Muscle layer of duodenum (tissue), 2 donors: ENCODE measurements around the gene USH2A.

Source experiments
- H3K27ac ChIP-seq: one replicate; pipeline ENCODE4 v1.7.0; 2013; ENCODE audit warnings: mild to moderate bottlenecking, low read length
- H3K27me3 ChIP-seq: one replicate; pipeline ENCODE4 v1.7.0; 2013; ENCODE audit warnings: low read depth, mild to moderate bottlenecking, control low read depth, low read length
- H3K36me3 ChIP-seq, 2 donors: one replicate each; pipeline ENCODE4 v1.7.0; 2013; ENCODE audit warnings: low read length in 2 of 2, control low read depth in 1 of 2, mild to moderate bottlenecking in 1 of 2; ENCODE audit not compliant: insufficient read depth in 2 of 2, control insufficient read depth in 1 of 2
- H3K4me1 ChIP-seq, 2 donors: one replicate each; pipeline ENCODE4 v1.7.0; 2013; ENCODE audit warnings: low read length in 2 of 2, mild to moderate bottlenecking in 2 of 2, control low read depth in 1 of 2, moderate library complexity in 1 of 2; ENCODE audit not compliant: insufficient read depth in 2 of 2, control insufficient read depth in 1 of 2
- H3K4me3 ChIP-seq, 2 donors: one replicate each; pipeline ENCODE4 v1.7.0; 2013; ENCODE audit warnings: low read length in 2 of 2, low read depth in 1 of 2, mild to moderate bottlenecking in 1 of 2
- H3K9me3 ChIP-seq, 2 donors: one replicate each; pipeline ENCODE4 v1.7.0; 2013; ENCODE audit warnings: low read length in 2 of 2, control low read depth in 1 of 2, mild to moderate bottlenecking in 1 of 2; ENCODE audit not compliant: control insufficient read depth in 1 of 2
- donor health status: healthy.

The USH2A gene

DNA sequence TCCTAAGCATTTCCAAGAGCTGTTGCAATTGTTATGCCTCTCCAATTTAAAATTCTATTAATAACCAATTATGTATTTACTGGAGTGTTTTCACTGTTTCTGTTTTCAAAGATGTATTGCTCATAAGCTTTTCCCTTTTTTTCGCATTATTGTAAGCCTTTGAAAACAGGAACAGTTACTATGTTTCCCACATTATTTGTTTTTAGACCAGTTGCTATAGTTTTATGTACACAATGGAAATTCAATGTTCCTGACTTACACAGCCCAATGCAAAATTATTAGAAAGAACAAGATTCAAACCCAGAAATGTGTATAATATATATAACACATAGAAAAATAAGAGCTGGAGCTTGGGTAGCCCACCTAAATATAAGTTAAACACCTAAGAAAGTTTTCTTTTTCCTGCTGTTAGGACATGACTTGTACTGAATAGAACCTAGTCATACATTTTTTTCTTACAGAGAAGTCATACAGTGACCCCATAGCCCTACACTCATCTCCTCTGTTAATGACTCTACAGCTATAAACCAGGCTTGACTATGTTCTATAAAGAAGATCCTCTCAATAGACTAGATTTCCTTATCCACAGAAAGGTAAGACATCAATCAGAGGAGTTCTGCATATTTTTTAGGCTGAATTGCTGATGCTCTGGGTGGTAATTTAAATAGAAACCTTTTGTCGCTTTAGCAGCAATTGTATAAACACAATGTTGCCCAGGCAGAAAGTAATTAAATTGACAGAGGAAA is 299.6 kb downstream of the USH2A start:
- H3K4me3 ChIP-seq: no peak overlapping the region
- no peaks in the 10 kb centered on the region for H3K9me3 ChIP-seq
- no peaks in the 10 kb centered on the region for H3K36me3 ChIP-seq
- H3K27ac ChIP-seq: no peak overlapping the region
- no peaks in the 10 kb centered on the region for H3K27me3 ChIP-seq
- H3K4me1 ChIP-seq: no peaks in the 10 kb centered on the region

DNA sequence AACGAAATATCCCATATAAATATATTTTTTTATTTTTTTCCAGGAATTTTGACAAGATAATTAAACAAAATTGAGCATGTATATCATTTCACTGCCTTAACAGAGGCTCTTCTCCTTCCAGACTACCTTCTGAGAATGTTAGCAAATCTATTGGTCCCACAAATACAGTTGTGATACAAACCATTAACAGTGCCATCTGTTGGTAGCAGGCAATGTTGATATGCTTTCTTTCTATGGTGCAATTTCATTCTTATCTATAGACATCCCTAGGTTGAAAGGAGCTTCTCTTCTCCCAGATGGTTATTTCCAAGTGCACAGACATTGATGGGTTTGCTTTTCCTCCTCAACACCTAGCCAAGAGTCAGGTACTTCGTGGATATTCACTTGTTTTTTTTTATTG is 303.6 kb downstream of the USH2A start:
- Histone ChIP-seq H3K36me3 (no peaks in the 10 kb centered on the region), H3K4me3 (no peak overlapping the region), H3K27me3 (no peaks in the 10 kb centered on the region), H3K9me3 (no peaks in the 10 kb centered on the region), H3K27ac (no peak overlapping the region), H3K4me1 (no peaks in the 10 kb centered on the region)

DNA sequence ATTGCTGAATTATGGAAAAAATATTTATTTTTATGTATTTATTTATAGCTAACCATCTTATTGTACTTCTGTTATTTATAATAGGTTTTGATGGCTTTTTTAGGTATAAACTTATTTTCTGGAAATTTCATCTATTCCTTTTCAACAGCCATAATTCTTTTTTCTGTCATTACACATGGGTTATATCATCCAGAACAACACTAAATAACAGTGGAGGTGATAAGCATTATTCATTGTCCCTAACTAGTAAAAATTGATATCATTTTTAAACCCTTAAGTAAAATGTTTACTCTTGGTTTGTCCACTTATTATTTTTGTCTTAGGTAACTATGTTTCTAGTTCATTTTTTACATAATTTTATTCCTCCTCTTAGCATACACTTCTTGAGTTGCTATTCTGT is 309.1 kb downstream of the USH2A start:
- Histone ChIP-seq H3K9me3 (no peaks in the 10 kb centered on the region), H3K27me3 (no peaks in the 10 kb centered on the region), H3K36me3 (no peaks in the 10 kb centered on the region), H3K27ac (no peak overlapping the region), H3K4me3 (no peak overlapping the region), H3K4me1 (no peaks in the 10 kb centered on the region)

DNA sequence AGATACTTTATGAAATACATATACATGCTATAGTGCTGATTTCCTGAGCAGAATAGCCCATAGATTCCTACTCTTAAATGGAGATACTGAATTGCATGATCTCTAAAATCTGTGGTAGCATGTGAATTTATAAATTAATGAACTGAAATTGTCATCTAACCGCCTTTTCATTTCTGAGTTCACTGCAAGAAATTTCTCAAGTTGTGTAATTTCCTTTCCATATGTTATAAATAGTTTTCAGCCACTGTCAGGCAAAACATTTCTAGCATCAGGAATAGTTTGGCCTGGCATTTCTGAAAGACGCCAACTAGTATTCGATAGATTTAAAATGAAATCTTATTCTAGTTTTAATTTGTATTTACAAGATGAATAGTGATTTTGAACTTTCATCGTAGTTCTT is 310.1 kb downstream of the USH2A start:
- Histone ChIP-seq H3K27ac (no peak overlapping the region), H3K27me3 (no peaks in the 10 kb centered on the region), H3K4me1 (no peaks in the 10 kb centered on the region), H3K36me3 (no peaks in the 10 kb centered on the region), H3K4me3 (no peak overlapping the region), H3K9me3 (no peaks in the 10 kb centered on the region)

DNA sequence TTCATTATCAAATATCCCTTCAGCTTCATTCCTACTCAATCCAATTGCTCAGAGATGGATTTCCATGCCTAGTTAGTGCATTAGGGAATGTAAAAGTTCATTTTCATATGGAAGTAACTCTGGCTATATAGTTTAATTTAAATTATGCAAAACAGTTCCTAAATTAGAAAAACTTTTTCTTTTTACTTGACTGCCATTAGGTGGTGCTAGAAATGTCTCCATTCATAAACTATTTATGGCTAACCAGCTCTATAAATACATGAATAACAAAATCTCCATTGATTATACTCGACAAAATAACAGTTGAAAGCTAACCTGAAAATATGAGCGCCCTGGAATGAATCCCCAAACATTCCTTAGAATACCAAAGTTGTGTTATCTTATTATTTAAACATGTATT is 311.4 kb downstream of the USH2A start:
- no peaks in the 10 kb centered on the region for H3K27me3 ChIP-seq
- no peaks in the 10 kb centered on the region for H3K9me3 ChIP-seq
- no peak overlapping the region for H3K4me3 ChIP-seq
- no peak overlapping the region for H3K27ac ChIP-seq
- H3K4me1 ChIP-seq: no peaks in the 10 kb centered on the region
- H3K36me3 ChIP-seq: no peaks in the 10 kb centered on the region

DNA sequence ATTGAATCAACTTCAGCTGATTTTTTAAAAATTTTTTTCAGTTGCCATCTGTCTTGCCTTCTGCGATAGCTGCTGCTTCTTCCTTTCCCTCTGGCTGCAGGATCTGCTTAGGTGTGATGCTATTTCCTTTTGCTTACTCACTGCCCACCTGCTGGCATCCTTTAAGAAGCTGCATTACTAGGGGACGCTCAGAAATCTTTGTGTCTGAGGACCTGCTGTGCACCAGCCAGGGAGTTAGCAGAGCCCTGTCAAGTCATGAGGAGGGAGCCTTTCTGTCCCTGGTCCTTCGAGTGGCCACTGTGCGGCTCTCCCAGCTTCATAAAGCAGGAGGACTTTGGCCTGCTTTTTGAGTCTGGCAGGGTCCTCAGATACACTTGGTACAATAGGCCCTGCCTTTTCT is 327.8 kb downstream of the USH2A start:
- Histone ChIP-seq H3K27ac (no peak overlapping the region), H3K4me3 (no peak overlapping the region), H3K9me3 (no peaks in the 10 kb centered on the region), H3K4me1 (no peaks in the 10 kb centered on the region), H3K27me3 (no peaks in the 10 kb centered on the region), H3K36me3 (no peaks in the 10 kb centered on the region)

DNA sequence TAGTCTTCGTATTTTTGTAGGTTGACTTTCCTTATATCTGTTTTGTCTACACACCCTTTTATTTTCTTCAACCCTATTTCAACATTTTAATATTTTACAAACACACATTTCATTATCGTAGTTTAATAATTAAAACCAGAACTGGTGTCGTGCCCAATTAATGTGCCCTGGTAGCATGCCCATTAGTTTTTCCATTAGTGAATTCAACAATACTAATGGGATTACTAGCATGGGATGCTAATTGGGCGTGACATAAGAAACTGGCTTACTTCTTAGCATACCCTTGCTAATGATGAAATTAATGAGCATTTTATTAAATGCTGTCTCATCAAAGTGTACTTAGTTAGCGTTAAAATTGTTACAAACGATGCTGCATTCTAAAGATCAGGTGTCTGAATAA is 332.7 kb downstream of the USH2A start:
- H3K4me1 ChIP-seq: no peaks in the 10 kb centered on the region
- H3K4me3 ChIP-seq: no peak overlapping the region
- H3K27ac ChIP-seq: no peak overlapping the region
- no peaks in the 10 kb centered on the region for H3K9me3 ChIP-seq
- H3K27me3 ChIP-seq: no peaks in the 10 kb centered on the region
- H3K36me3 ChIP-seq: no peaks in the 10 kb centered on the region

DNA sequence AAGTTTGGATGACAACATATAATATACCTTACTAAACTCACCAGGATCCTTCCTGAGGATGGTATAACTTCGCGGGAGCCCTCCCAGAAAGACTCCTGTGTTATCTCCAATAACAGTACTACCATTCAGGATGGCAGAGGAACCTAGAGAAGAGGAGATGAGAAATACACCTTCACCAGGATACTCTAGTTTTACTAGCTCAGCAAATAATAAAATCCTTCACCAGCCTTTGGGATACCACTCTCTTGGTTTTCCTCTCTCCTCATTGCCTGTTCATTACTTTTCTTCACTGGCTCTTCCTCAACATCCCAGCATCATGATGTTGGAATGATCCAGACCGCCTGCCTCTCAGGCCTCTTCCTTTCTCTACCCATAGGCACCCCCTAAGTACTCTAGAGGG is 336.6 kb downstream of the USH2A start:
- Histone ChIP-seq H3K27ac (no peak overlapping the region), H3K9me3 (no peaks in the 10 kb centered on the region), H3K27me3 (no peaks in the 10 kb centered on the region), H3K4me3 (no peak overlapping the region), H3K36me3 (no peaks in the 10 kb centered on the region), H3K4me1 (no peaks in the 10 kb centered on the region)

DNA sequence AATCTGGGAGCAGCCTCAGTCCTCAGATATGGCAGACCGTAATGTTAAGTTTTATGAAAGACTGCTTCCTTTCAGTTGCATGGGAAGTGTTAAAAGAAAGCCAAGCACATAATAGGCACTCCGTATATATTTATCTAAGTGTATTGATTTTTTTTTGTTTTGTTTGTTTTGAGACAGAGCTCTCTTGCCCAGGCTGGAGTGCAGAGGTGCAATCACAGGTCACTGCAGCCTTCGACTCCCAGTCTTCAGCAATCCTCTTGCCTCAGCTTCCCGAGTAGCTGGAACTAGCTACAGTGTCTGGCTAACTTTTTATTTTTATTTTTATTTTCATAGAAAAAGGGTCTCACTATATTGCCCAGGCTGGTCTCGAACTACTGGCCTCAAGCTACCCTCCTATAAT is 341.8 kb downstream of the USH2A start:
- Histone ChIP-seq H3K4me3 (no peak overlapping the region), H3K36me3 (no peaks in the 10 kb centered on the region), H3K27ac (no peak overlapping the region), H3K9me3 (no peaks in the 10 kb centered on the region), H3K27me3 (no peaks in the 10 kb centered on the region), H3K4me1 (no peaks in the 10 kb centered on the region)

DNA sequence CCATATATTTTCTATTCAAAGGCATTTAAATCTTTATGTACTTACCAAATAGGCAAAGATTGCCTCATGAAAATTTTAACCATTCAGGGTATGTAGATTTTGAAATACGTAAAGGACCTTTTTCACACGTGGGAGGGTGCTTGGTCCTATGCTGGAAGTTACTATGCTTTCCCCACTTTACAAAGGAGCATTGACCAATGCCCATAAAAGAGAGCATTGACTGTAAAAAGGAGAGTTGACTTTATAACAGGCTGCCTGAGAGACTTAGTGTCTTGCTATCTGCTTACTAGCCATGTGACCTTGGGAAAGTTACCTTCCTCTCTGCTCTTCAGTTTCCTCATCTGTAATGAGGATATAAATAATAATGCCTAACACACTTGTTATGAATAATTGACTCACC is 346.5 kb downstream of the USH2A start:
- no peak overlapping the region for H3K27ac ChIP-seq
- no peaks in the 10 kb centered on the region for H3K27me3 ChIP-seq
- no peak overlapping the region for H3K4me3 ChIP-seq
- no peaks in the 10 kb centered on the region for H3K4me1 ChIP-seq
- H3K9me3 ChIP-seq: no peaks in the 10 kb centered on the region
- no peaks in the 10 kb centered on the region for H3K36me3 ChIP-seq

DNA sequence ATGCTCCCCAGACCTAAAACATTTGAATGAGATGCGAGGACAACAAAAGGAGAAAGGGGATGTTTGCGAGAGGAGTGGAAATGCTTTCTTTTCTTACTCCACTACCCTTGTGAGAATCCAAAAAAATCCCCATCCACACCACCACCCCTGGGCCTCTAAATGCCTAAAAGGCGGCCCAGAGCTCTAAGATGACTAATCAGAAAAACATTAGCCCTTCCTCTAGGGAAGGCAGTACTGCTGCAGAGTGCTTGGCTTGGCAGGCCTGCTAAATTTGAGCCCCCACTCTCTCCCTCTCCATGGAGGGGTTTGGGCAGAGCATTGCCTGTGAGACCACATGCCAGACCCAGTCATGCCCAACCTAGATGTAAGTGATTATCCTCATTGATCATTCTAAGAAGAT is 347.9 kb downstream of the USH2A start:
- Histone ChIP-seq H3K27ac (no peak overlapping the region), H3K4me3 (no peak overlapping the region), H3K36me3 (no peaks in the 10 kb centered on the region)

More for the DNA sequence above, 347.9 kb downstream of the USH2A start:
- no peaks in the 10 kb centered on the region for H3K9me3 ChIP-seq
- H3K27me3 ChIP-seq: no peaks in the 10 kb centered on the region
- H3K4me1 ChIP-seq: no peaks in the 10 kb centered on the region
